Stomach (tissue), 4 donors: Measurements from ENCODE around the gene KRT4.

ENCODE experiments used
- EP300 ChIP-seq: sonication (generic); formaldehyde crosslinking; IDR thresholded peaks from one replicate; pipeline ENCODE4 v1.6.1; 2017; ENCODE audit warnings: antibody characterized with exemption
- POLR2A ChIP-seq, 4 donors: fragments of 450-650 bp; IDR thresholded peaks; one replicate each; pipeline ENCODE4 v1.6.1; 2016; ENCODE audit warnings: antibody characterized with exemption in 4 of 4, control low read depth in 2 of 4, mild to moderate bottlenecking in 1 of 4, moderate library complexity in 1 of 4
- POLR2AphosphoS5 ChIP-seq, 3 donors: sonication (generic); formaldehyde crosslinking; IDR thresholded peaks; one replicate each; pipeline ENCODE4 v1.6.1; 2016; ENCODE audit warnings: antibody characterized with exemption in 3 of 3
- TF ChIP-seq, protein P1 (sequence below), 7 experiments: fragments of 450-650 bp in 4 of 7; fragments of 200-600 bp in 3 of 7; sonication (generic) in 3 of 7; IDR thresholded peaks; one replicate each; pipeline ENCODE4 v1.5.1; 2016 to 2019; ENCODE audit warnings: antibody characterized with exemption in 7 of 7, control low read depth in 2 of 7, mild to moderate bottlenecking in 1 of 7

DNA sequence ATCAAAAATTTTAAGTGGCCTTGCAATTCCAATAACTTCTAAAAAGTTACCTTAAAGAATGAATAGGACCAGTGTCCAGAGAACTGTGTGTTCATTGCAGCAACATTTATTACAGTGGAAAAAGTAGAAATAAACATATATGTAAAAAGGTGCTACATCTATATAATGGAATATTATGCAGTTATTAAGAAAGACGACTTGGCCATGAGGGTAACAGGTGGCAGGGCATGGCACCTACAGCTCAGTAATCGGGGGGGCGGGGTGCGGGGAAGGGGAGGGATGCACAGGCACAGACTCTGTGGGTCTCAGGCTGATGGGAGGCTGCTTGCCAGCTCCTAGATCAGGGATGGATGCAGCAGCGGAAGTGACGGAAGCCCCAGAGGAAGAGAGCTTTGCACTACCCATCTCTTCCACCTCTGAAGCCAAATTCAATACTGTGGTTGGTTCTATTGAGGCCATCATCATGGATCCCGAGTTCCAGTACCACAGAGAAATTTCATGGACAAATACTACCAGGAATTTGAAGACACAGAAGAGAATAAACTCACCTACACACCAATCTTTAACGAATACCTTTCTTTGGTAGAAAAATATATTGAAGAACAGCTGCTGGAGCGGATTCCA is 50.8 kb downstream of the KRT4 start:
- TF ChIP-seq, protein P1, sequence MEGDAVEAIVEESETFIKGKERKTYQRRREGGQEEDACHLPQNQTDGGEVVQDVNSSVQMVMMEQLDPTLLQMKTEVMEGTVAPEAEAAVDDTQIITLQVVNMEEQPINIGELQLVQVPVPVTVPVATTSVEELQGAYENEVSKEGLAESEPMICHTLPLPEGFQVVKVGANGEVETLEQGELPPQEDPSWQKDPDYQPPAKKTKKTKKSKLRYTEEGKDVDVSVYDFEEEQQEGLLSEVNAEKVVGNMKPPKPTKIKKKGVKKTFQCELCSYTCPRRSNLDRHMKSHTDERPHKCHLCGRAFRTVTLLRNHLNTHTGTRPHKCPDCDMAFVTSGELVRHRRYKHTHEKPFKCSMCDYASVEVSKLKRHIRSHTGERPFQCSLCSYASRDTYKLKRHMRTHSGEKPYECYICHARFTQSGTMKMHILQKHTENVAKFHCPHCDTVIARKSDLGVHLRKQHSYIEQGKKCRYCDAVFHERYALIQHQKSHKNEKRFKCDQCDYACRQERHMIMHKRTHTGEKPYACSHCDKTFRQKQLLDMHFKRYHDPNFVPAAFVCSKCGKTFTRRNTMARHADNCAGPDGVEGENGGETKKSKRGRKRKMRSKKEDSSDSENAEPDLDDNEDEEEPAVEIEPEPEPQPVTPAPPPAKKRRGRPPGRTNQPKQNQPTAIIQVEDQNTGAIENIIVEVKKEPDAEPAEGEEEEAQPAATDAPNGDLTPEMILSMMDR (IDR thresholded peaks at IDR 0.05) = no peak
- TF ChIP-seq EP300 (no peak), POLR2A (IDR thresholded peaks at IDR 0.05) (no peak), POLR2AphosphoS5 (IDR thresholded peaks at IDR 0.05) (no peak)
